C1 segment of cervical spinal cord (tissue), 14 donors: ENCODE data around the gene APOC4.
"Not testable (repeated sequence)": the region's sequence is repeated elsewhere in the genome, so short reads cannot be mapped to it uniquely, and the experiment has no call there.

Source experiments
- DNase-seq, 14 donors: peaks; one replicate each; lab custom pipeline; 2025; lab: John Stamatoyannopoulos, UW

Gene APOC4

GRCh38 chr19:44957526-44957925 is 15.5 kb downstream of the APOC4 start:
- DNase-seq, result no peak

- DNase-seq, result no peak
These were observed 16.1 kb downstream of the APOC4 start for GRCh38 chr19:44958090-44958489.

GRCh38 chr19:44959691-44960090 is 17.7 kb downstream of the APOC4 start:
- DNase-seq, result no peak

- DNase-seq, result no peak
These were observed 19.1 kb downstream of the APOC4 start for GRCh38 chr19:44960906-44961728.

- DNase-seq, result no peak
These were observed 19.8 kb downstream of the APOC4 start for GRCh38 chr19:44961821-44962220.

- no peak for DNase-seq
These were observed 26.1 kb downstream of the APOC4 start for GRCh38 chr19:44968118-44968517.

- DNase-seq, result no peak
These were observed 26.6 kb downstream of the APOC4 start for GRCh38 chr19:44968670-44969069.

GRCh38 chr19:44969437-44969836 is 27.4 kb downstream of the APOC4 start:
- DNase-seq, result no peak

- DNase-seq, result not testable (repeated sequence)
These were observed 29.4 kb downstream of the APOC4 start for GRCh38 chr19:44971451-44971850.

- no peak for DNase-seq
These were observed 30.8 kb downstream of the APOC4 start for GRCh38 chr19:44972802-44973201.

GRCh38 chr19:44973982-44974735 is 32.1 kb downstream of the APOC4 start:
- DNase-seq, result no peak

- no peak for DNase-seq
These were observed 32.8 kb downstream of the APOC4 start for GRCh38 chr19:44974857-44975256.

GRCh38 chr19:44975444-44975843 is 33.4 kb downstream of the APOC4 start:
- no peak for DNase-seq

GRCh38 chr19:44984005-44984404 is 42.0 kb downstream of the APOC4 start:
- no peak for DNase-seq

- no peak for DNase-seq
These were observed 43.4 kb downstream of the APOC4 start for GRCh38 chr19:44985445-44985844.

GRCh38 chr19:44986389-44986788 is 44.4 kb downstream of the APOC4 start:
- DNase-seq, result no peak

- DNase-seq, result no peak
These were observed 45.2 kb downstream of the APOC4 start for GRCh38 chr19:44987148-44987675.

- DNase-seq, result no peak
These were observed 46.2 kb downstream of the APOC4 start for GRCh38 chr19:44988273-44988672.

GRCh38 chr19:44988896-44989556 is 47.0 kb downstream of the APOC4 start:
- DNase-seq, result peak in 8 of 14 donors; percentile 1 to 48 (median 12)

GRCh38 chr19:44990459-44990858 is 48.4 kb downstream of the APOC4 start:
- DNase-seq, result no peak

- no peak for DNase-seq
These were observed 48.9 kb downstream of the APOC4 start for GRCh38 chr19:44990966-44991365.
